ENCODE results near the gene CACNA1B. TPM values are rescaled to one million over a fixed set of nuclear protein-coding genes. Genes with fewer than 3 reads are reported as not detected.
A peak's percentile ranks its signal among the peaks of the same experiment; 100 is the strongest.

The CACNA1B gene
- total RNA-seq, 1 experiment from 2014 or later, result 1.7 TPM

DNA sequence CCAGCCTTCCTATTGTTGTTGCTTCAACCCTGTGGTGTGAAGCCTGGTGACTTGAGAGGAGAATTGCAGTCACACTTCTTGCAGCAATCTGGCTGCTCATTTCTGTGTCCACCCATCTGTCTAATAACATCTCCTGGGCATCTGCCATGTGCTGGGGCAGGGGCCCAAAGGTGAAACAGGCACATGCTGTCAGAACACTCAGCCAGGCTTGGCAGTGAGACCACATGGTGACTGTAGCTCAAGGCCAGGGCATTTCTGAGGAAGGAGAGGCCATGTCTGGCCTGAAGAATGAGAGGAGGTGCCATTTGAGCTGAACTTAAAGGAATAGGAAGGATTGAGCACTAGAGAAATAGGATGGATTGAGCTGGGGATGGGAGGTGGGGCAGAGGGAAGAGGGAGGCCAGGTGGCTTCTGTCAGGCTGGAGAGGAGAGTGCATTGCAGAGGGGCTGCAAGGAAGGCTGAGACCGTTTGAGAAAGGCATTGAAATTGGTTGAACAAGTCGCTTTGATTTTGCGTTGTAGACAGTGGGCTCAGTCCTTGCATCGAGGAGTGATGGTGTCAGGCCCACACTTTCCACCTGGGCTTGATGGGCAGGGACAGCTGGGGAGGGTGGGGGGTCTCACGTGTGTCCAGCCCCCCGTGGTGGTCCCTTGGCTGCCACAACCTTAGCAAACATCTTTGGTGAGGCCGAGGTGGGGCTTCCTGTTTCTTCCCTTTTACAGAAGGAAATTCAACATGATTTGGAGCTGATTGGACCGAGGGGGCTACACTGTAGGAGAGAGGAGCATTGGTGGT, 222.4 kb downstream of the CACNA1B start:
- ATAC-seq (no peak), DNase-seq (ENCODE audit: low read depth, low spot score) (no peak)
- Histone ChIP-seq H3K9ac (ENCODE audit: low read length) (no peak overlapping the region), H3K79me2 (ENCODE audit: insufficient read depth, low read length) (no peaks in the 10 kb centered on the region), H3K27me3 (ENCODE audit: insufficient read depth, low read length) (no peaks in the 10 kb centered on the region), H3K4me1 (ENCODE audit: control insufficient read depth in 1 of 2, insufficient read depth in 2 of 2, low read length in 2 of 2) (no peaks in the 10 kb centered on the region), H3K9me2 (ENCODE audit: insufficient read depth) (no peaks in the 10 kb centered on the region), H4K20me1 (ENCODE audit: insufficient read depth) (no peaks in the 10 kb centered on the region), H2AFZ (ENCODE audit: low read depth, low read length, poor library complexity, severe bottlenecking) (no peak overlapping the region), H3K4me3 (replicated peaks in 1 of 2; ENCODE audit: low read depth in 1 of 2, low read length in 2 of 2) (no peak overlapping the region), H3K36me3 (ENCODE audit: control insufficient read depth in 1 of 2, insufficient read depth in 2 of 2, low read length in 2 of 2) (no peaks in the 10 kb centered on the region), H3K4me2 (ENCODE audit: low read length) (no peak overlapping the region), H3K9me3 (ENCODE audit: control insufficient read depth in 1 of 2, insufficient read depth in 1 of 2, low read depth in 1 of 2, low read length in 2 of 2) (no peaks in the 10 kb centered on the region), H3K27ac (ENCODE audit: low read depth, low read length) (no peak overlapping the region)
- intact Hi-C loops (cut with micrococcal nuclease), result no loop called here
- RAD21 ChIA-PET (ENCODE audit: low non-redundant PET in 1 of 2, low total read pairs in 2 of 2, uncharacterized antibody in 2 of 2, unreplicated experiment in 2 of 2), result no interaction called here
- TF ChIP-seq POLR2AphosphoS5 (IDR thresholded peaks at IDR 0.05; ENCODE audit: low read depth, low read length), result no peak
- no peak for TF ChIP-seq ZFX (IDR thresholded peaks at IDR 0.05)
- no peak for TF ChIP-seq SIN3A (IDR thresholded peaks at IDR 0.05; ENCODE audit: low read depth)
- POLR2A ChIA-PET, result no interaction called here
- no TSS peak for BruUV-seq (replicated peaks)
- CTCF ChIA-PET, result interaction anchor here (2.1 kb wide), 1 partner anchor 427 kb away, joined by 5 read pairs; no protein-coding TSS in a partner anchor

DNA sequence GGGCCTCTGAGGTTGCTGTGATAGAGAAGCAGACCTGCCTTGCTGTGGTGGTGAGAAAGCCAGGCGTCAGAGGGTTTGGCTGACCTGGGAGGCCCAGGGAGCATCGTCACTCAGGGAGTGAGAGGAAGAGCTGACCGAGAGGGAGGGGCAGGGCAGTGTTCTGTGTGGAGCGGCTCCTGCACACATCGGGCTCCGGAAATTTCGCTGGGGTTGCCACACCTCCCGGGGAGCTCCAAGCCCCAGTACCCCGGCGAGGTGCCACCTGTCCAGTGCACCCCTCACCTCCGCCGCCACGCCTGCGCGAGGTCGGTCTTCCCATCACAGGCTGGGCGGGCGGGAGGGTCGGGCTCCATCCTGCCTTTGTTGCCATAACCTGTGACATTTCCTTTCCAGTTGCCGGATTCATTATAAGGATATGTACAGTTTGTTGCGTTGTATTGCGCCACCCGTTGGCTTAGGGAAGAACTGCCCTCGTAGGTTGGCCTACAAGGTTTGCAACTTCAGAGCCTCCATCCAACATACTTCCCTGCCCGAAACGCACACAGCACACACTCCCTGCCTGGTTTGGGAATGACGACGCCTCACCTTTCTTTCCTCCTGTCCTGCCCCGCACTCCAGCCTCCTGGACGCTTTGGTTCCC, 223.2 kb downstream of the CACNA1B start:
- Histone ChIP-seq H3K36me3 (ENCODE audit: control insufficient read depth in 1 of 2, insufficient read depth in 2 of 2, low read length in 2 of 2) (no peaks in the 10 kb centered on the region), H4K20me1 (ENCODE audit: insufficient read depth) (no peaks in the 10 kb centered on the region), H2AFZ (ENCODE audit: low read depth, low read length, poor library complexity, severe bottlenecking) (no peak overlapping the region), H3K4me1 (ENCODE audit: control insufficient read depth in 1 of 2, insufficient read depth in 2 of 2, low read length in 2 of 2) (no peaks in the 10 kb centered on the region), H3K9me3 (ENCODE audit: control insufficient read depth in 1 of 2, insufficient read depth in 1 of 2, low read depth in 1 of 2, low read length in 2 of 2) (no peaks in the 10 kb centered on the region), H3K9ac (ENCODE audit: low read length) (no peak overlapping the region), H3K9me2 (ENCODE audit: insufficient read depth) (no peaks in the 10 kb centered on the region), H3K79me2 (ENCODE audit: insufficient read depth, low read length) (no peaks in the 10 kb centered on the region), H3K4me3 (replicated peaks in 1 of 2; ENCODE audit: low read depth in 1 of 2, low read length in 2 of 2) (no peak overlapping the region), H3K4me2 (ENCODE audit: low read length) (no peak overlapping the region), H3K27me3 (ENCODE audit: insufficient read depth, low read length) (no peaks in the 10 kb centered on the region), H3K27ac (ENCODE audit: low read depth, low read length) (no peak overlapping the region)
- peak; percentile 24 to 49 (median 36); a peak in 5 of 6 replicates for TF ChIP-seq CTCF (IDR thresholded peaks at IDR 0.05 in 2 of 3, conservative IDR thresholded peaks at IDR 0.05 in 1 of 3; ENCODE audit: borderline replicate concordance in 1 of 3, insufficient read depth in 1 of 3, low read depth in 2 of 3, low read length in 2 of 3)
- TF ChIP-seq RAD21 (IDR thresholded peaks at IDR 0.05; ENCODE audit: low read depth), result peak; percentile 38; the same call in 1 of the 2 replicates
- TF ChIP-seq SRF (IDR thresholded peaks at IDR 0.05; ENCODE audit: low read depth), result no peak
- DNase-seq (ENCODE audit: low read depth, low spot score) (no peak), ATAC-seq (no peak)
- ChIA-PET RAD21 (ENCODE audit: low non-redundant PET in 1 of 2, low total read pairs in 2 of 2, uncharacterized antibody in 2 of 2, unreplicated experiment in 2 of 2) (no interaction called here), CTCF (interaction anchor here (2.1 kb wide), 1 partner anchor 428 kb away, joined by 5 read pairs; no protein-coding TSS in a partner anchor), POLR2A (no interaction called here)
- no TSS peak for BruUV-seq (replicated peaks)
- intact Hi-C loops (cut with micrococcal nuclease), result no loop called here
